ENCODE measurements around the gene MPP4.

Gene MPP4

GRCh38 chr2:201608021-201608420 is 90.4 kb downstream of the MPP4 start:
- Histone ChIP-seq H3K36me3 (no peaks in the 10 kb centered on the region), H3K27me3 (no peaks in the 10 kb centered on the region), H3K9ac (no peak overlapping the region), H3K4me2 (no peak overlapping the region), H4K20me1 (no peaks in the 10 kb centered on the region), H3K4me1 (no peaks in the 10 kb centered on the region), H3K4me3 (no peak overlapping the region), H3K9me3 (no peaks in the 10 kb centered on the region), H3K27ac (no peak overlapping the region)
- no peak for TF ChIP-seq Cebpa-rat (IDR thresholded peaks at IDR 0.05)

GRCh38 chr2:201607568-201607967 is 90.9 kb downstream of the MPP4 start:
- no peak overlapping the region for H3K27ac ChIP-seq
- no peak overlapping the region for H3K4me3 ChIP-seq
- H4K20me1 ChIP-seq: no peaks in the 10 kb centered on the region
- no peak overlapping the region for H3K4me2 ChIP-seq
- TF ChIP-seq Cebpa-rat (IDR thresholded peaks at IDR 0.05): no peak
- no peaks in the 10 kb centered on the region for H3K27me3 ChIP-seq
- H3K36me3 ChIP-seq: no peaks in the 10 kb centered on the region
- H3K4me1 ChIP-seq: no peaks in the 10 kb centered on the region
- no peaks in the 10 kb centered on the region for H3K9me3 ChIP-seq
- H3K9ac ChIP-seq: no peak overlapping the region

- Histone ChIP-seq H3K9me3 (peaks cover 4% of the 10 kb centered on the region; the same call in 1 of the 2 replicates), H3K4me2 (no peak overlapping the region), H3K36me3 (no peaks in the 10 kb centered on the region), H3K4me1 (no peaks in the 10 kb centered on the region), H3K27me3 (no peaks in the 10 kb centered on the region), H3K27ac (no peak overlapping the region), H3K4me3 (no peak overlapping the region), H3K9ac (no peak overlapping the region), H4K20me1 (no peaks in the 10 kb centered on the region)
- no peak for TF ChIP-seq Cebpa-rat (IDR thresholded peaks at IDR 0.05)
These were observed 97.5 kb downstream of the MPP4 start for GRCh38 chr2:201600906-201601305.

- Histone ChIP-seq H3K36me3 (no peaks in the 10 kb centered on the region), H3K4me3 (no peak overlapping the region), H3K4me1 (no peaks in the 10 kb centered on the region), H3K9me3 (peaks cover 4% of the 10 kb centered on the region; the same call in 1 of the 2 replicates), H3K9ac (no peak overlapping the region), H3K27me3 (no peaks in the 10 kb centered on the region), H4K20me1 (no peaks in the 10 kb centered on the region), H3K27ac (no peak overlapping the region), H3K4me2 (no peak overlapping the region)
- no peak for TF ChIP-seq Cebpa-rat (IDR thresholded peaks at IDR 0.05)
These were observed 101.0 kb downstream of the MPP4 start for GRCh38 chr2:201597397-201597796.

All from BLaER1 (cell line).